Muscle layer of colon (tissue), 2 donors: ENCODE results near the gene COL26A1.

Source experiments
- H3K27ac ChIP-seq: one replicate; pipeline ENCODE4 v1.7.0; 2013; ENCODE audit warnings: low read depth, mild to moderate bottlenecking, low read length, moderate library complexity
- H3K27me3 ChIP-seq, 2 donors: one replicate each; pipeline ENCODE4 v1.7.0; 2013; ENCODE audit warnings: low read length in 2 of 2, mild to moderate bottlenecking in 2 of 2; ENCODE audit not compliant: insufficient read depth in 2 of 2, control insufficient read depth in 1 of 2
- H3K36me3 ChIP-seq: one replicate; pipeline ENCODE4 v1.7.0; 2013; ENCODE audit warnings: mild to moderate bottlenecking, low read length; ENCODE audit not compliant: insufficient read depth
- H3K4me1 ChIP-seq: one replicate; pipeline ENCODE4 v1.7.0; 2013; ENCODE audit warnings: mild to moderate bottlenecking, low read length; ENCODE audit not compliant: insufficient read depth
- H3K4me3 ChIP-seq, 2 donors: one replicate each; pipeline ENCODE4 v1.7.0; 2013; ENCODE audit warnings: low read length in 2 of 2, low read depth in 1 of 2, mild to moderate bottlenecking in 1 of 2, moderate library complexity in 1 of 2
- H3K9ac ChIP-seq: one replicate; pipeline ENCODE4 v1.7.0; 2013; ENCODE audit warnings: low read length
- H3K9me3 ChIP-seq: one replicate; pipeline ENCODE4 v1.7.0; 2013; ENCODE audit warnings: mild to moderate bottlenecking, low read length
- donor health status: abdominal sarcoma.
- donor health status: Adenocarcinoma of cecum.

Gene COL26A1

DNA sequence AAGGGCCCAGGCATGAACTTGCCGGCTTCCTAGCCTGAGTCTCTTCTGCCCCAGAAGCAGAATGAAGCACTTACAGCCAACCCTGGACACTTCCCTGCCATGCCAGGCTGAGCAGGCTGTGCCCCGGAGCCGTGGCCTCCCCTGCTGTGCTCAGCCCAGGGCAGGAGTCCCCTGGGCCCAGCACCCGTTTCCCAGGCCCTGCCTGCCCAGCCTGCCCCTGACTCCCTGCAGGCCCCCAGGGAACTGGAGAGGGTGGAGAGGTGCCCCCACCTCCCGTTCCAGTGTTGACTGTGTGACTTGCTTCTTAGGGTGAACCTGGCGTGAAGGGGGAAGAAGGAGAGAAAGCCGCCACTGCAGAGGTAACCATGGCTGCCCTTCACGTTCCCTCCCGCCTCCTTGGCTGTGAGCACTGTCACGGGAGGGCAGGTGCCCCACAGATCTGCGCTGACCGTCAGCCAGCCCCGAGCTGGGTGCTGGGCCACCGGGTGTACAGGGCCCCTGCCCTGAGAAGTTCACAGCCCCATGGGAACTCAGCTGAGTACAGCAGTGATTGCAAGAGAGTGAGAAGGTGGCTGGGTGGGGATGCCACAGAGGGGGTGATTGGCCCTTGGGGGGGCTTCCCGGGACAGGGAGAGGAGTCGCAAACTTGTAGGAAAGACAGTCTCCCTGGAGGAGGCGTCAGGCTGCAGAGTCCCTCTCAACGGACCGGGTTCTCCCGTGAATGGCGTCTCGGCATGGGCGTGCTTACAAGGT lies 190.5 kb downstream of the COL26A1 start:
- Histone ChIP-seq H3K4me1 (no peaks in the 10 kb centered on the region), H3K27me3 (peaks cover 0 to 5% of the 10 kb centered on the region in 2 donors), H3K4me3 (no peak overlapping the region), H3K27ac (no peak overlapping the region), H3K9ac (no peak overlapping the region), H3K9me3 (no peaks in the 10 kb centered on the region), H3K36me3 (no peaks in the 10 kb centered on the region)

DNA sequence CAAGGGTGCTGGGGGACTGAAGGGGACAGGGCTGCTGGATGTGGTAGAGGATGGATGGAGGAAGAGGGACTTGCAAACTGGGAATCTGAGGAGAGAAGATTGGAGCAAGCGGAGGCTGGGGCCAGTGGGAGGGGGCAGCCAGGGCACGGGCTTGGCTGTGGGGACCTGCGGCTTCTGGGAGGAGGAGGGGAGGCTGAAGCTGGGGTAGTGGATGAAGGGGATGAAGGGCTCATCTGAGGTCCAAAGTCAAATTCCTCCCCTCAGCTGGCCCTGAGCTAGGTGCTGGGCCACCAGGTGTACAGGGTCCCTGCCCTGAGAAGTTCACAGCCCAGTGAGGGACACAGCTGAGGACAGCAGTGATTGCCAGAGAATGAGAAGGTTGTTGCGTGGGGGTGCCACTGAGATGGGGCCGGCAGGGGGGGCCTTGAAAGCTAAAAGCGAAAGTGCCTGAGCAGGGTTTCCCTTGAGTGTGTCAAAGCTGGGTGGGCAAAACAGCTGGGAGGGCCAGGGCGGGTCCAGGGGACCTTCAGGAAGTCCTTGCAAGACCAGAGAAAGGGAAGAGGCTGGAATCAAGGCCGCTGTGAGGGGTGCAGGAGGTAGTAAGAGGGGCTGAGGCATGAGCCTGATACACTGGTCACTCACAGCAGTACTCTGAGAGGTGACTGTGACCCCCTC lies 191.2 kb downstream of the COL26A1 start:
- Histone ChIP-seq H3K27ac (no peak overlapping the region), H3K9ac (no peak overlapping the region), H3K27me3 (peaks cover 0 to 5% of the 10 kb centered on the region in 2 donors), H3K4me1 (no peaks in the 10 kb centered on the region), H3K4me3 (no peak overlapping the region), H3K36me3 (no peaks in the 10 kb centered on the region), H3K9me3 (no peaks in the 10 kb centered on the region)

DNA sequence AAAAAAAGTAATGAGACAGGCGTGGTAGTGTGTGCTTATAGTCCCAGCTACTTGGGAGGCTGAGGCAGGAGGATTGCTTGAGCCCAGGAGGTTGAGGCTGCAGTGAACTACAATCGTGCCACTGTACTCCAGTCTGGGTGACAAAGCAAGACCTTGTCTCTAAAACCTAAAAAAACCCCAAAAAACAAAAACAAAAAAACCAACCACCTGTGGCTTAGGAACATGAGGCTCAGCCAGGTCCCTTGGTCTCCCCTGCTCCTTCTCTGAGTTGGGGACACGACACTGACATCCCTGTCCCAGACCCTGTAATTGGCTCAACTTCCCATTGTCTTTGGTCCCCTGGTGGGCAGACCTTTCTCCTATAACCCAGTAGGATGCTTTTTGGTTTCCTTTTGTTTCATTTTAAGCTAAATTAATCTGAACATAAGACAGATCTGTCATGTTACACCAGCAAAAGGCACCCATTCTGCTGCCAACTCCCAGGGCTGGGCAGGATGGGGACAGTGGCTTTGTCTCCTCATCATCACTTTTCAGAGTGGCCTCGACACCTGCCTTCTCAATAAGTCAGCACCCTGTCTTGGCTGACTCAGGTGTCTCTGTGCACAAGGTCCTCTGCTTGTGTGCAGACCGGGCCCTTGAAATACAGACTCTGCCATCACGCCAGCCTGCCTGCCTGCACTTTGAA lies 192.1 kb downstream of the COL26A1 start:
- Histone ChIP-seq H3K9me3 (no peaks in the 10 kb centered on the region), H3K27me3 (peaks cover 0 to 5% of the 10 kb centered on the region in 2 donors), H3K4me1 (no peaks in the 10 kb centered on the region), H3K36me3 (no peaks in the 10 kb centered on the region), H3K4me3 (no peak overlapping the region), H3K9ac (no peak overlapping the region), H3K27ac (no peak overlapping the region)

DNA sequence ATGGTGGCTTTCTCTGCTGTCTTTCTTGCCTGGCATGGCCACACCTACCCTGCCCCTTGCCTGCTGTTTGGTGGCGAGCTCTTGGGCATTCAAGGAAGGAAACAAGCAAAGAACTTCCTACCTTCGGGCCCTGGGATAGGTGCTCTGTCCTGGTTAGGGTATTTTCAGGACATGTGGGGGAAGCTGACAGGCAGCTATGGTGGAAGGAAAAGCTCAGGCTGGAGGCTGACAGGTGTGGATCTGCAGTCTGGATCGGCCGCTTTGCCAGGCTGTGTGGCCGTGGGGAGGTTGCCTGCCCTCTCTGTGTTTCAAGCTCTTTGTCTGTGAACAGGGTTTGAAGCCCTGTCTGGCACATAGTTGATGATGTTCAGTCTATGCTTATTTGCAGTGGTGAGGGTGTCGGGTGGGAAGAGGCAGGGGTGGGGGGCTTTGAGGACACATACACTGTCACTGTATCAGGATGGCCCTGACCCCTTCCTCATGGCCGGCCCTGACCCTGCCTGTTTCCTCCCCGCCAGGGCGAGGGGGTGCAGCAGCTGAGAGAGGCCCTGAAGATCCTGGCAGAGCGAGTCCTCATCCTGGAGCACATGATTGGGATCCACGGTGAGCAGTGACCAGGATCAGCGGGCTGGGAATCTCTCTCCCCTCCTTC lies 192.7 kb downstream of the COL26A1 start:
- Histone ChIP-seq H3K9ac (no peak overlapping the region), H3K36me3 (no peaks in the 10 kb centered on the region), H3K4me3 (no peak overlapping the region), H3K27ac (no peak overlapping the region), H3K4me1 (no peaks in the 10 kb centered on the region), H3K9me3 (no peaks in the 10 kb centered on the region), H3K27me3 (peaks cover 0 to 5% of the 10 kb centered on the region in 2 donors)

- no peak overlapping the region for H3K27ac ChIP-seq
- H3K4me3 ChIP-seq, result no peak overlapping the region
- H3K9me3 ChIP-seq, result no peaks in the 10 kb centered on the region
- H3K36me3 ChIP-seq, result no peaks in the 10 kb centered on the region
- H3K4me1 ChIP-seq, result no peaks in the 10 kb centered on the region
- no peak overlapping the region for H3K9ac ChIP-seq
- H3K27me3 ChIP-seq, result peaks cover 0 to 5% of the 10 kb centered on the region in 2 donors
Observed at GRCh38 chr7:101555921-101556275, 193.2 kb downstream of the COL26A1 start.

- H3K27ac ChIP-seq, result no peak overlapping the region
- no peaks in the 10 kb centered on the region for H3K36me3 ChIP-seq
- no peaks in the 10 kb centered on the region for H3K9me3 ChIP-seq
- H3K4me1 ChIP-seq, result no peaks in the 10 kb centered on the region
- no peak overlapping the region for H3K9ac ChIP-seq
- peaks cover 0 to 5% of the 10 kb centered on the region in 2 donors for H3K27me3 ChIP-seq
- no peak overlapping the region for H3K4me3 ChIP-seq
Observed at GRCh38 chr7:101556453-101556968, 193.8 kb downstream of the COL26A1 start.

GRCh38 chr7:101557421-101557820 lies 194.7 kb downstream of the COL26A1 start:
- no peaks in the 10 kb centered on the region for H3K36me3 ChIP-seq
- no peak overlapping the region for H3K27ac ChIP-seq
- H3K9ac ChIP-seq, result no peak overlapping the region
- H3K4me1 ChIP-seq, result no peaks in the 10 kb centered on the region
- no peak overlapping the region for H3K4me3 ChIP-seq
- peaks cover 0 to 5% of the 10 kb centered on the region in 2 donors for H3K27me3 ChIP-seq
- no peaks in the 10 kb centered on the region for H3K9me3 ChIP-seq

DNA sequence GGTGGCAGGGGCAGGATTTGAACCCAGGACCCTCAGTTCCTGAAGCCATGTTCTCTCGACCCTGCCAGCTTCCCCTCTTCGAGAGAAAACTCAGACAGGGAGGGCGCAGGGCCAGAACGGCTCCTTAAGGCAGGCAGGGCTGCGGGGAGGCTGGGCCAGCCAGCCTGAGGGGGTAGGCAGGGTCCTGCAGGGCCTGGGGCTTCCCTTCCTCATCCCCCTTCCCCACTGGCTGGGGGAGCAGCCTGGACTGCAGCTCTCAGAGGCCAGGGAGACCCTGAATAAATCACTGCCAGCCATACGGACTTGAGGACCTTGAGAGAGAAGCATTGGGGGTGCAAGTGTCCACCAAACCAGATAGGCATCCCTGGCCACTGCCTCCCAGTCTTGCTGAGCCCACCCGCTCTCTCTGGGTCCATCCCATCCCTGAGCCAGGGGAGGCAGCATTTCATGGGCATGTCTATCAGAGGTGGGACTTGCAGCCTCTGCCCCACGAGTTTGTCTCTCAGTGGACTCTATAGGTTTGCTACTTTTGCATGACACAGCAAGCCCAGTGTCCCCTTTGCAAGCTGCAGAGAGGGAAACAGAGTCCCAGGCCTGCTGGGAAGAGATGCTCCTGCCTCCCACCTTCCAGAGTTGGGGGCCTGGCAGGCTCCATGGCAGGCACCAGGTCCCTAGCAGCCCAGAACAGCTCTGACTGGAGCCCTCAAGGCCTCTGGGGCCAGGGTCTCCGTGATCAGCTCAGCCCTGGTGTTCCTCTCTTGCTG lies 195.5 kb downstream of the COL26A1 start:
- H3K4me1 ChIP-seq, result no peaks in the 10 kb centered on the region
- H3K27ac ChIP-seq, result no peak overlapping the region
- H3K9ac ChIP-seq, result no peak overlapping the region
- no peaks in the 10 kb centered on the region for H3K9me3 ChIP-seq
- H3K27me3 ChIP-seq, result peaks cover 0 to 5% of the 10 kb centered on the region in 2 donors
- no peaks in the 10 kb centered on the region for H3K36me3 ChIP-seq
- H3K4me3 ChIP-seq, result no peak overlapping the region

- Histone ChIP-seq H3K9me3 (no peaks in the 10 kb centered on the region), H3K9ac (no peak overlapping the region), H3K4me1 (no peaks in the 10 kb centered on the region), H3K4me3 (no peak overlapping the region), H3K36me3 (no peaks in the 10 kb centered on the region), H3K27ac (no peak overlapping the region), H3K27me3 (no peaks in the 10 kb centered on the region)
Observed at GRCh38 chr7:101558742-101559325, 196.2 kb downstream of the COL26A1 start.

DNA sequence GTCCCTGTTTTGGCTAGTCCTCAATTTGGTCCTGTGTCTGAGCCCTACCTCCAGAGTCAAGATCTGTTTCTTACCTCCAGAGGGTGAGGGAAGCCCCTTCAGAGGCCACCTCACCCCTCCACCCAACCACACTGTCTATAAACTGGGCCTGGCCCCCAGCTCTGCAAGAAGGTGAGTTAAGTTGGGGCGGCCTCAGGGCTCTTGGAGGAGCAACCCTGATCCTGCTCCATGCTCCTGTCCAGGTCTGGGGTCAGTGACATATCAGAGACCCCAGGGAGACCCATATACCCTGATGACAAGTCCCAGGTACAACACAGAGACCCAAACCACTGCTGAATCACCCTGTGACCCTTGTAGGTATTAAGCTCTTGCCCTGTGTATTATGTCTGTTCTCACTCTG lies 196.9 kb downstream of the COL26A1 start:
- H3K27ac ChIP-seq, result no peak overlapping the region
- H3K4me1 ChIP-seq, result no peaks in the 10 kb centered on the region
- no peaks in the 10 kb centered on the region for H3K9me3 ChIP-seq
- no peaks in the 10 kb centered on the region for H3K36me3 ChIP-seq
- no peak overlapping the region for H3K4me3 ChIP-seq
- H3K9ac ChIP-seq, result no peak overlapping the region
- H3K27me3 ChIP-seq, result peaks cover 0 to 5% of the 10 kb centered on the region in 2 donors
